D341Med (cell line): ENCODE measurements around the gene DYRK1A.

Source experiments
- DNase-seq: peaks from one replicate; pipeline ENCODE4 v3.0.0; 2012; ENCODE audit warnings: low spot score

DYRK1A gene

GRCh38 chr21:37419228-37419906 is 52.8 kb downstream of the DYRK1A start:
- DNase-seq = no peak

GRCh38 chr21:37421306-37421705 is 54.7 kb downstream of the DYRK1A start:
- DNase-seq = no peak

- DNase-seq = no peak
Measured at GRCh38 chr21:37422382-37422781, 55.8 kb downstream of the DYRK1A start.

- DNase-seq = no peak
Measured at GRCh38 chr21:37423103-37423502, 56.5 kb downstream of the DYRK1A start.

GRCh38 chr21:37424396-37424795 is 57.8 kb downstream of the DYRK1A start:
- DNase-seq = no peak

- DNase-seq = no peak
Measured at GRCh38 chr21:37425001-37425400, 58.4 kb downstream of the DYRK1A start.

GRCh38 chr21:37425684-37426083 is 59.1 kb downstream of the DYRK1A start:
- DNase-seq = no peak

GRCh38 chr21:37427221-37427620 is 60.6 kb downstream of the DYRK1A start:
- no peak for DNase-seq

GRCh38 chr21:37429356-37429755 is 62.8 kb downstream of the DYRK1A start:
- no peak for DNase-seq

GRCh38 chr21:37430184-37430821 is 63.7 kb downstream of the DYRK1A start:
- no peak for DNase-seq

- no peak for DNase-seq
Measured at GRCh38 chr21:37431243-37431642, 64.7 kb downstream of the DYRK1A start.

GRCh38 chr21:37432710-37433455 is 66.3 kb downstream of the DYRK1A start:
- no peak for DNase-seq

- DNase-seq = no peak
Measured at GRCh38 chr21:37433456-37433840, 66.9 kb downstream of the DYRK1A start.

GRCh38 chr21:37435120-37435519 is 68.5 kb downstream of the DYRK1A start:
- peak; percentile 85 for DNase-seq

- DNase-seq = no peak
Measured at GRCh38 chr21:37435711-37436110, 69.1 kb downstream of the DYRK1A start.

- DNase-seq = no peak
Measured at GRCh38 chr21:37436174-37436573, 69.6 kb downstream of the DYRK1A start.

- no peak for DNase-seq
Measured at GRCh38 chr21:37437376-37438080, 71.0 kb downstream of the DYRK1A start.

- no peak for DNase-seq
Measured at GRCh38 chr21:37443683-37444082, 77.1 kb downstream of the DYRK1A start.

- DNase-seq = no peak
Measured at GRCh38 chr21:37445228-37445627, 78.7 kb downstream of the DYRK1A start.

GRCh38 chr21:37446552-37446951 is 80.0 kb downstream of the DYRK1A start:
- peak; percentile 32 for DNase-seq

GRCh38 chr21:37447288-37447936 is 80.8 kb downstream of the DYRK1A start:
- DNase-seq = no peak

GRCh38 chr21:37449302-37449937 is 82.8 kb downstream of the DYRK1A start:
- DNase-seq = no peak
